ENCODE measurements around the gene PARP14.

PARP14 gene

DNA sequence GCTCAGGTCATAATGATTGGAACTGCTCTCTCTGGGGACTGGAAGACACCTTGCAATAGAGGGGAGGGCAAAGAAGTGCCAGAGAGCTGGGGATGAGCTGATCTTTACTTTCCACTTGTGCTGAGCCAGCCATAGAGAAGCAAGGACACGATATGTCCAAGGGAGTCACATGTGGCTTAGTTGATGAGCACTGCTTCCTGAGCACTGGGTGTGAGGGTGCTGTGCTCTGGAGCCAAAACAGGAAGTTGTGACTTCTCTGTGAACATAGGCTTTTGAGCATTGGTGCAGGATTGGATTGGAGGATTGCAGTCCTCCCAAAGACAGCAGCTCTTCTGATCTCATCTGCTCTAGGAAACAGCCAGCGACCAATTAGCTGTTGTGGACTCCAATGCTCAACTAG lies 6.7 kb downstream of the PARP14 start:
- no peak overlapping the region for H3K4me2 ChIP-seq (ENCODE audit: low read length)
- H2AFZ ChIP-seq (ENCODE audit: low read depth, low read length), result no peak overlapping the region
- H3K4me3 ChIP-seq (ENCODE audit: low read length), result no peak overlapping the region
- H3K9ac ChIP-seq (ENCODE audit: low read length), result no peak overlapping the region
- H3K79me2 ChIP-seq (ENCODE audit: low read length), result peaks cover 28% of the 10 kb centered on the region
- peaks cover 21% of the 10 kb centered on the region for H3K4me1 ChIP-seq (ENCODE audit: low read length)
- peaks cover 77% of the 10 kb centered on the region for H3K36me3 ChIP-seq (replicated peaks; ENCODE audit: low read depth, low read length)
- no peak overlapping the region for H3K27ac ChIP-seq (ENCODE audit: low read length)
- no peaks in the 10 kb centered on the region for H3K9me3 ChIP-seq (ENCODE audit: insufficient read depth, low read length)
- H4K20me1 ChIP-seq (ENCODE audit: insufficient read depth, low read length), result peaks cover 16% of the 10 kb centered on the region
- no peaks in the 10 kb centered on the region for H3K27me3 ChIP-seq (ENCODE audit: low read depth, low read length)
- TF ChIP-seq, protein P1, sequence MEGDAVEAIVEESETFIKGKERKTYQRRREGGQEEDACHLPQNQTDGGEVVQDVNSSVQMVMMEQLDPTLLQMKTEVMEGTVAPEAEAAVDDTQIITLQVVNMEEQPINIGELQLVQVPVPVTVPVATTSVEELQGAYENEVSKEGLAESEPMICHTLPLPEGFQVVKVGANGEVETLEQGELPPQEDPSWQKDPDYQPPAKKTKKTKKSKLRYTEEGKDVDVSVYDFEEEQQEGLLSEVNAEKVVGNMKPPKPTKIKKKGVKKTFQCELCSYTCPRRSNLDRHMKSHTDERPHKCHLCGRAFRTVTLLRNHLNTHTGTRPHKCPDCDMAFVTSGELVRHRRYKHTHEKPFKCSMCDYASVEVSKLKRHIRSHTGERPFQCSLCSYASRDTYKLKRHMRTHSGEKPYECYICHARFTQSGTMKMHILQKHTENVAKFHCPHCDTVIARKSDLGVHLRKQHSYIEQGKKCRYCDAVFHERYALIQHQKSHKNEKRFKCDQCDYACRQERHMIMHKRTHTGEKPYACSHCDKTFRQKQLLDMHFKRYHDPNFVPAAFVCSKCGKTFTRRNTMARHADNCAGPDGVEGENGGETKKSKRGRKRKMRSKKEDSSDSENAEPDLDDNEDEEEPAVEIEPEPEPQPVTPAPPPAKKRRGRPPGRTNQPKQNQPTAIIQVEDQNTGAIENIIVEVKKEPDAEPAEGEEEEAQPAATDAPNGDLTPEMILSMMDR (IDR thresholded peaks at IDR 0.05; ENCODE audit: low read depth, low read length), result no peak
- TF ChIP-seq EZH2phosphoT487 (IDR thresholded peaks at IDR 0.05; ENCODE audit: low read depth), result no peak

DNA sequence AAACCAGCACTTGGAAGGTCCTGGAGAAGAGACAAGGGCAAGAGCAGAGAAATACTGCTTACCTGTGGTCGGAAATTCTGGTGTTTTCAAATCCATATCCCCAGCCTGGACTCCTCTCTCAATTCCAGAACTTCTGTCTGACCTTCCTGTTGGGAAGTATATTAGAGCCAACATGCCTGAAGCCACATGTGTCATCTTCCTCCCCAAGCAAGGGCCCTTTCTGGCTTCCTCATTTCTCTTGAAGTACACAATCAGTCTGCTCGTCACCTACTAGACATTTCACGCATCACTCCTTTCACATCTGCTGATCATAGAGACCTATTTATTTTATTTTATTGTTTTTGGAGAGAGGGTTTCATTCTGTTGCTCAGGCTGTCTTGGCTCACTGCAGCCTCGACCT lies 8.4 kb downstream of the PARP14 start:
- no peak overlapping the region for H3K27ac ChIP-seq (ENCODE audit: low read length)

DNA sequence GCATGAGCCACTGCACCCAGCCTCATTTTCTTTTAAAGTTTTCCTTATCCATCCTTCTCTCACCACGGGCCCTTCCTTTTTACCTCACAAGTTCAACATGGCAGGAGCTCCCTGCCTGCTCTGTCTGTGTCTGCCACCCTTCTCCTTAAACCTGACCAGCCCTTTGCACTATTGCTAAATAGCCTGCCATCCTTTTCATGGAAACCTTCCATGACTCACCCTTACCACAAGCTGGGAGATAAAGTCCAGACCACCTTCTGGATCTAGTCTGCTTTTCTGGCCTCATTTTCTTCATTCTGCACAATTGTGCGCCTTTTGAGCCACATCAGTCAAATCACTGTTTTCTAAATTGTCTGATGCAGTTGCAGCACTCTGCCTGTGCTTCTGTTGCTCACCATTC lies 8.9 kb downstream of the PARP14 start:
- no peaks in the 10 kb centered on the region for H4K20me1 ChIP-seq (ENCODE audit: insufficient read depth, low read length)
- no peaks in the 10 kb centered on the region for H3K9me3 ChIP-seq (ENCODE audit: insufficient read depth, low read length)
- H2AFZ ChIP-seq (ENCODE audit: low read depth, low read length), result no peak overlapping the region
- H3K27me3 ChIP-seq (ENCODE audit: low read depth, low read length), result no peaks in the 10 kb centered on the region
- no peak overlapping the region for H3K9ac ChIP-seq (ENCODE audit: low read length)
- H3K4me3 ChIP-seq (ENCODE audit: low read length), result no peak overlapping the region
- H3K27ac ChIP-seq (ENCODE audit: low read length), result no peak overlapping the region
- H3K4me1 ChIP-seq (ENCODE audit: low read length), result peaks cover 16% of the 10 kb centered on the region
- peaks cover 83% of the 10 kb centered on the region for H3K36me3 ChIP-seq (replicated peaks; ENCODE audit: low read depth, low read length)
- TF ChIP-seq EZH2phosphoT487 (IDR thresholded peaks at IDR 0.05; ENCODE audit: low read depth), result no peak
- TF ChIP-seq, protein P1 (IDR thresholded peaks at IDR 0.05; ENCODE audit: low read depth, low read length), result no peak
- peaks cover 5% of the 10 kb centered on the region; the same call in 1 of the 2 replicates for H3K79me2 ChIP-seq (ENCODE audit: low read length)
- H3K4me2 ChIP-seq (ENCODE audit: low read length), result no peak overlapping the region

More for the DNA sequence above, 8.4 kb downstream of the PARP14 start:
- no peaks in the 10 kb centered on the region for H3K9me3 ChIP-seq (ENCODE audit: insufficient read depth, low read length)
- H3K36me3 ChIP-seq (replicated peaks; ENCODE audit: low read depth, low read length), result peaks cover 82% of the 10 kb centered on the region
- peaks cover 4% of the 10 kb centered on the region; the same call in 1 of the 2 replicates for H4K20me1 ChIP-seq (ENCODE audit: insufficient read depth, low read length)
- no peak overlapping the region for H2AFZ ChIP-seq (ENCODE audit: low read depth, low read length)
- no peak overlapping the region for H3K4me2 ChIP-seq (ENCODE audit: low read length)
- TF ChIP-seq, protein P1 (IDR thresholded peaks at IDR 0.05; ENCODE audit: low read depth, low read length), result no peak
- no peak for TF ChIP-seq EZH2phosphoT487 (IDR thresholded peaks at IDR 0.05; ENCODE audit: low read depth)
- H3K79me2 ChIP-seq (ENCODE audit: low read length), result peaks cover 11% of the 10 kb centered on the region
- H3K9ac ChIP-seq (ENCODE audit: low read length), result no peak overlapping the region
- H3K4me3 ChIP-seq (ENCODE audit: low read length), result no peak overlapping the region
- no peaks in the 10 kb centered on the region for H3K27me3 ChIP-seq (ENCODE audit: low read depth, low read length)
- H3K4me1 ChIP-seq (ENCODE audit: low read length), result peaks cover 10% of the 10 kb centered on the region

DNA sequence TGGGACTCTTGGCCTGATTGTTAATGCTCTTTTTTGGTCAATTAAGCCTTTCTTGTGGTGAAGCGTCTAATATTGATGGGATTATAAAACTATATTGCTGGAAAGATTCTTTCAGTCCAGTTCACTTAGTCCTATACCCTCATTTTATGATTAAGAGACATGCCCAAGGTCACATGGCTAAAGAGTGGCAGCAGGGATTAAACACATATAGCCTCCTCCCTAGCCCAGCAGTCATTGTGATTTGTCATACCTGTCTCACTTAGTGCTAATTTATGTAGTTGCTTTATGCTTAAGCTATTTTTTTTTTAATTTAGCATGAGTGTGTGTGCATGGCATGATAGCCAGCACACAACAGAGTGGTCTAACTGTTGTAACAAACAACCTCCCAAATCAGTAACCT lies 9.5 kb downstream of the PARP14 start:
- Histone ChIP-seq H2AFZ (ENCODE audit: low read depth, low read length) (no peak overlapping the region), H3K4me2 (ENCODE audit: low read length) (no peak overlapping the region), H3K27me3 (ENCODE audit: low read depth, low read length) (no peaks in the 10 kb centered on the region), H3K27ac (ENCODE audit: low read length) (no peak overlapping the region), H3K9ac (ENCODE audit: low read length) (no peak overlapping the region), H3K79me2 (ENCODE audit: low read length) (0 out of 2 replicates have a peak, but pooled peaks cover under 1% of the 10 kb centered on the region), H4K20me1 (ENCODE audit: insufficient read depth, low read length) (no peaks in the 10 kb centered on the region), H3K9me3 (ENCODE audit: insufficient read depth, low read length) (no peaks in the 10 kb centered on the region), H3K4me1 (ENCODE audit: low read length) (peaks cover 21% of the 10 kb centered on the region), H3K4me3 (ENCODE audit: low read length) (no peak overlapping the region), H3K36me3 (replicated peaks; ENCODE audit: low read depth, low read length) (peaks cover 83% of the 10 kb centered on the region)
- TF ChIP-seq EZH2phosphoT487 (IDR thresholded peaks at IDR 0.05; ENCODE audit: low read depth), result no peak
- TF ChIP-seq, protein P1 (IDR thresholded peaks at IDR 0.05; ENCODE audit: low read depth, low read length), result no peak

Measured in OCI-LY3 (cell line).